ENCODE data around the gene KAZN. TPM values are rescaled to one million over a fixed set of nuclear protein-coding genes. Genes with fewer than 3 reads are reported as not detected.

Gene KAZN
- polyA plus RNA-seq, 2 of the 4 experiments (the other 2 are of a cell fraction): 1.3 to 1.9 TPM

DNA sequence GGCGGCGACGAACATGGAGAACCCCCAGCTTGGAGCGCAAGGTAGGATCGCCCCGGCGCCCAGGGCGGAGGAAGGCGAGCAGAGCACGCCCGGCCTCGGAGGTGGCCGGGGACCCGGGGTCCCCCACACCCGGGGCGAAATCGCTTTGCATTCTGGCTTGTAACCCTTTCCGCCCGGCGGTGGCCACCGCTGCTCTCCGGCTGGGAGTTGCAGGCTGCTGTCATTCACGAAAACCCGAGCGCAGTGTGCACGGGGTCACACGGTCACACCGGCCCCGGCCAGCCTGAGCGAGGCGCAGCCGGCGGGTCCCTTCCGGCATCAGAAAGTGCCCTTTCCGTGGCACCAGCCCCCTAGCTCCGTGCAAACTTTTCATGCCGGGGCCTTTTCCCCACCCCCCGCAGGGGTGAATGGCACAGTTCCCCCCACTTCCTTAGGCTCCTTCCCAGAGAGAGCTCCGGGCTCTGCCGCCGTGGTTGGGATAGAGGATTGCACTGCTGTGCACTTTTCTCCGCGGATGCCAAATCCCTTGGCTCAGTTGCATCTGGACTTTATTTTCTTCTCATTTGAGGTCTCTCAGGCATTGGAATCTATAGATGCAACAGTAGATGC is 802 bp downstream of the KAZN start:
- H3K4me1 ChIP-seq: no peaks in the 10 kb centered on the region
- ChIA-PET CTCF (interaction anchor here (1.0 to 1.3 kb wide), 3 partner anchors 44 to 447 kb away, joined by 3 read pairs; no protein-coding TSS in a partner anchor), POLR2A (no interaction called here)
- peak overlapping the region; percentile 35 for H3K4me3 ChIP-seq
- H3K4me2 ChIP-seq: peak overlapping the region; percentile 73
- TF ChIP-seq TFCP2L1 (CRISPR knock-in tag; IDR thresholded peaks at IDR 0.05) (no peak), CBX8 (IDR thresholded peaks at IDR 0.05) (no peak), RCOR1 (IDR thresholded peaks at IDR 0.05; ENCODE audit: low read depth, low read length) (no peak), FOSL2 (IDR thresholded peaks at IDR 0.05) (no peak), FOSL2 (CRISPR knock-in tag; IDR thresholded peaks at IDR 0.05) (no peak), CHD2 (IDR thresholded peaks at IDR 0.05; ENCODE audit: low read length, partially characterized antibody) (no peak), CEBPB (IDR thresholded peaks at IDR 0.05) (no peak), MAZ (IDR thresholded peaks at IDR 0.05; ENCODE audit: borderline replicate concordance, low read depth, low read length) (no peak), EHF (CRISPR knock-in tag; IDR thresholded peaks at IDR 0.05) (no peak), MAX (IDR thresholded peaks at IDR 0.05) (no peak), JUNB (IDR thresholded peaks at IDR 0.05) (no peak), ZNF302 (CRISPR knock-in tag; IDR thresholded peaks at IDR 0.05) (no peak), PHF8 (IDR thresholded peaks at IDR 0.05; ENCODE audit: borderline replicate concordance, low read depth) (no peak), MAFK (IDR thresholded peaks at IDR 0.05; ENCODE audit: partially characterized antibody) (no peak), FOSB (CRISPR knock-in tag; IDR thresholded peaks at IDR 0.05) (no peak), EP300 (IDR thresholded peaks at IDR 0.05) (no peak), KDM5A (IDR thresholded peaks at IDR 0.05) (no peak)
- TF ChIP-seq, protein P1, sequence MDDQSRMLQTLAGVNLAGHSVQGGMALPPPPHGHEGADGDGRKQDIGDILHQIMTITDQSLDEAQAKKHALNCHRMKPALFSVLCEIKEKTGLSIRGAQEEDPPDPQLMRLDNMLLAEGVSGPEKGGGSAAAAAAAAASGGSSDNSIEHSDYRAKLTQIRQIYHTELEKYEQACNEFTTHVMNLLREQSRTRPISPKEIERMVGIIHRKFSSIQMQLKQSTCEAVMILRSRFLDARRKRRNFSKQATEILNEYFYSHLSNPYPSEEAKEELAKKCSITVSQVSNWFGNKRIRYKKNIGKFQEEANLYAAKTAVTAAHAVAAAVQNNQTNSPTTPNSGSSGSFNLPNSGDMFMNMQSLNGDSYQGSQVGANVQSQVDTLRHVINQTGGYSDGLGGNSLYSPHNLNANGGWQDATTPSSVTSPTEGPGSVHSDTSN (IDR thresholded peaks at IDR 0.05): no peak
- TF ChIP-seq, protein P2, sequence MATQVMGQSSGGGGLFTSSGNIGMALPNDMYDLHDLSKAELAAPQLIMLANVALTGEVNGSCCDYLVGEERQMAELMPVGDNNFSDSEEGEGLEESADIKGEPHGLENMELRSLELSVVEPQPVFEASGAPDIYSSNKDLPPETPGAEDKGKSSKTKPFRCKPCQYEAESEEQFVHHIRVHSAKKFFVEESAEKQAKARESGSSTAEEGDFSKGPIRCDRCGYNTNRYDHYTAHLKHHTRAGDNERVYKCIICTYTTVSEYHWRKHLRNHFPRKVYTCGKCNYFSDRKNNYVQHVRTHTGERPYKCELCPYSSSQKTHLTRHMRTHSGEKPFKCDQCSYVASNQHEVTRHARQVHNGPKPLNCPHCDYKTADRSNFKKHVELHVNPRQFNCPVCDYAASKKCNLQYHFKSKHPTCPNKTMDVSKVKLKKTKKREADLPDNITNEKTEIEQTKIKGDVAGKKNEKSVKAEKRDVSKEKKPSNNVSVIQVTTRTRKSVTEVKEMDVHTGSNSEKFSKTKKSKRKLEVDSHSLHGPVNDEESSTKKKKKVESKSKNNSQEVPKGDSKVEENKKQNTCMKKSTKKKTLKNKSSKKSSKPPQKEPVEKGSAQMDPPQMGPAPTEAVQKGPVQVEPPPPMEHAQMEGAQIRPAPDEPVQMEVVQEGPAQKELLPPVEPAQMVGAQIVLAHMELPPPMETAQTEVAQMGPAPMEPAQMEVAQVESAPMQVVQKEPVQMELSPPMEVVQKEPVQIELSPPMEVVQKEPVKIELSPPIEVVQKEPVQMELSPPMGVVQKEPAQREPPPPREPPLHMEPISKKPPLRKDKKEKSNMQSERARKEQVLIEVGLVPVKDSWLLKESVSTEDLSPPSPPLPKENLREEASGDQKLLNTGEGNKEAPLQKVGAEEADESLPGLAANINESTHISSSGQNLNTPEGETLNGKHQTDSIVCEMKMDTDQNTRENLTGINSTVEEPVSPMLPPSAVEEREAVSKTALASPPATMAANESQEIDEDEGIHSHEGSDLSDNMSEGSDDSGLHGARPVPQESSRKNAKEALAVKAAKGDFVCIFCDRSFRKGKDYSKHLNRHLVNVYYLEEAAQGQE (IDR thresholded peaks at IDR 0.05): no peak
- ATAC-seq (peak; percentile 31 to 51; a peak in 4 of 6 replicates), DNase-seq (ENCODE audit: low read depth in 1 of 2, low spot score in 1 of 2) (no peak), FAIRE-seq (no peak)
- no peak overlapping the region for H3K27ac ChIP-seq
- 5% methylated on average over 15 of the region's 43 CpGs for WGBS (ENCODE audit: missing lambda C conversion rate)
- no peaks in the 10 kb centered on the region for H3K9me3 ChIP-seq

DNA sequence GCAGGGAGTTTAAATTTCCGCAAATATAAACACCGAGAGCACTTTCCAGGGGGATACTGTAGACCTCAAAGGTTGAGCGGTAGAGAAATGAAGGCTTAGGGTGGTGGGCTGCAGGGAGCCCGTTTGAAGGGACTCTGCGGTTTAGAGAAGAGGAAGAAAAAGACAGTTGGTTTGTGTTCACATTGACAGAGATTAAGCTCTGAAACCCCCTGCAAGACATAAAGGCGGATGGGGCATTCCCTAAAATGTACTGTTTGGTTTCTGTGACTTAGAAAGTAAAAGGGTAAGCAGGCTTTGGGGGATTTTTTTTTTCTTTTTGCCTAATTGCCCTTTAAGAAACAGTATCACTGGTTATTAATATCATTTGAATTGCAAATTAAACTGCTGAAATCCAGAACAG is 1.3 kb downstream of the KAZN start:
- H3K4me2 ChIP-seq: no peak overlapping the region
- no peak overlapping the region for H3K4me3 ChIP-seq
- no peak for FAIRE-seq
- H3K27ac ChIP-seq: no peak overlapping the region
- TF ChIP-seq MAZ (IDR thresholded peaks at IDR 0.05; ENCODE audit: borderline replicate concordance, low read depth, low read length) (no peak), CBX8 (IDR thresholded peaks at IDR 0.05) (no peak), RCOR1 (IDR thresholded peaks at IDR 0.05; ENCODE audit: low read depth, low read length) (no peak), MAX (IDR thresholded peaks at IDR 0.05) (no peak), BCL3 (IDR thresholded peaks at IDR 0.05) (no peak), RARB (CRISPR knock-in tag; IDR thresholded peaks at IDR 0.05) (no peak), EP300 (IDR thresholded peaks at IDR 0.05) (no peak), CHD4 (IDR thresholded peaks at IDR 0.05; ENCODE audit: borderline replicate concordance) (no peak), RNF2 (IDR thresholded peaks at IDR 0.05; ENCODE audit: borderline replicate concordance, low read depth) (no peak), EHF (CRISPR knock-in tag; IDR thresholded peaks at IDR 0.05) (no peak)
- TF ChIP-seq, protein P1 (IDR thresholded peaks at IDR 0.05): no peak
- CTCF ChIA-PET: interaction anchor here (1.0 kb wide), 1 partner anchor 428 kb away, joined by 3 read pairs; no protein-coding TSS in a partner anchor
- DNase-seq (ENCODE audit: low read depth in 1 of 2, low spot score in 1 of 2): no peak
- H3K9me3 ChIP-seq: no peaks in the 10 kb centered on the region
- 49% methylated on average over 6 of the region's 6 CpGs for WGBS (ENCODE audit: missing lambda C conversion rate)
- ATAC-seq: no peak
- POLR2A ChIA-PET: no interaction called here
- no peaks in the 10 kb centered on the region for H3K4me1 ChIP-seq

Measured in A549 (cell line).